ENCODE measurements around the gene GNAS-AS1. TPM values are rescaled to one million over a fixed set of nuclear protein-coding genes. Genes with fewer than 3 reads are reported as not detected.

GNAS-AS1 gene
- total and polyA plus RNA-seq, 10 of the 15 experiments (the other 5 are each of a cell fraction or from before 2014, with no cell fraction given): 0.06 to 2.7 (median 1.2) TPM

GRCh38 chr20:58795923-58796245, 54.8 kb downstream of the GNAS-AS1 start:
- Histone ChIP-seq H4K20me1 (ENCODE audit: control insufficient read depth, insufficient read depth) (no peaks in the 10 kb centered on the region), H3K36me3 (ENCODE audit: control insufficient read depth in 2 of 2, insufficient read depth in 2 of 2, low read length in 1 of 2) (no peaks in the 10 kb centered on the region), H3K4me3 (no peak overlapping the region), H3K9ac (ENCODE audit: control insufficient read depth, insufficient read depth, low read length) (no peak overlapping the region), H3K4me1 (ENCODE audit: control insufficient read depth, insufficient read depth, low read length) (no peaks in the 10 kb centered on the region), H3K27ac (ENCODE audit: control insufficient read depth, insufficient read depth) (no peak overlapping the region), H3K9me3 (replicated peaks; ENCODE audit: control insufficient read depth, insufficient read depth, low read length) (no peaks in the 10 kb centered on the region), H3K27me3 (replicated peaks in 1 of 2; ENCODE audit: control insufficient read depth in 2 of 2, insufficient read depth in 2 of 2, low read length in 1 of 2) (peaks cover 0 to 8% of the 10 kb centered on the region in 2 experiments; a peak in 2 of 4 replicates), H3K4me2 (ENCODE audit: control insufficient read depth, insufficient read depth) (no peak overlapping the region), H3K79me2 (ENCODE audit: control insufficient read depth, insufficient read depth, low read length) (no peaks in the 10 kb centered on the region), H2AFZ (ENCODE audit: control insufficient read depth, low read depth, low read length) (no peak overlapping the region)
- no peak for ATAC-seq
- WGBS (ENCODE audit: insufficient coverage, insufficient replicate concordance, low lambda C conversion rate, missing lambda C conversion rate): 45% methylated on average over 4 of the region's 6 CpGs
- BruUV-seq (replicated peaks): no TSS peak
- TF ChIP-seq SREBF1 (IDR thresholded peaks at IDR 0.05; ENCODE audit: low read length) (no peak), POLR2AphosphoS2 (IDR thresholded peaks at IDR 0.05; ENCODE audit: low read depth, low read length) (no peak), MYB (IDR thresholded peaks at IDR 0.05; ENCODE audit: borderline replicate concordance, low read depth, low read length) (no peak), KDM1A (IDR thresholded peaks at IDR 0.05; ENCODE audit: borderline replicate concordance) (no peak), MXI1 (IDR thresholded peaks at IDR 0.05; ENCODE audit: low read depth, low read length) (no peak), WRNIP1 (IDR thresholded peaks at IDR 0.05; ENCODE audit: borderline replicate concordance, low read depth, low read length) (no peak), HSF1 (IDR thresholded peaks at IDR 0.05; ENCODE audit: low read depth, low read length) (no peak), ZNF384 (IDR thresholded peaks at IDR 0.05; ENCODE audit: borderline replicate concordance, low read depth, low read length) (no peak)
- POLR2A ChIA-PET: no interaction called here
- in situ Hi-C loops (cut with MboI) (no loop called here), intact Hi-C loops (cut with micrococcal nuclease; ENCODE audit: unreplicated experiment) (no loop called here)
- SMC1A ChIA-PET (ENCODE audit: uncharacterized antibody, unreplicated experiment): no interaction called here
- no peak for DNase-seq (ENCODE audit: low read depth, low spot score)
- RAD21 ChIA-PET (ENCODE audit: unreplicated experiment): no interaction called here
- CTCF ChIA-PET: no interaction called here
- no peak for FAIRE-seq
